Mesenchymal stem cell (in vitro differentiated cells and primary cell): ENCODE data around the gene NSUN7.
A peak's percentile ranks its signal among the peaks of the same experiment; 100 is the strongest.

Source experiments
- DNase-seq: peaks from one replicate; pipeline ENCODE4 v3.0.0-alpha.2; 2013
- H2AFZ ChIP-seq: one replicate; pipeline ENCODE4 v1.6.1; 2013; ENCODE audit warnings: low read depth, mild to moderate bottlenecking, control low read depth, inconsistent platforms, low read length, moderate library complexity
- H2AK5ac ChIP-seq: 2 replicates; pipeline ENCODE4 v1.6.1; 2013; ENCODE audit warnings: low read length, moderate library complexity, mild to moderate bottlenecking, inconsistent platforms; ENCODE audit not compliant: severe bottlenecking
- H2BK120ac ChIP-seq: one replicate; pipeline ENCODE4 v1.6.1; 2013; ENCODE audit warnings: low read depth, mild to moderate bottlenecking, inconsistent platforms, low read length, moderate library complexity
- H2BK12ac ChIP-seq, 2 experiments: one replicate each; pipeline ENCODE4 v1.6.1; 2013; ENCODE audit warnings: inconsistent platforms in 2 of 2, low read length in 2 of 2, mild to moderate bottlenecking in 2 of 2, moderate library complexity in 2 of 2, control low read depth in 1 of 2
- H2BK15ac ChIP-seq: one replicate; pipeline ENCODE4 v1.6.1; 2013; ENCODE audit warnings: mild to moderate bottlenecking, low read depth, inconsistent platforms; ENCODE audit not compliant: poor library complexity, severe bottlenecking
- H2BK5ac ChIP-seq: 2 replicates; pipeline ENCODE4 v1.6.1; 2013; ENCODE audit warnings: low read depth, mild to moderate bottlenecking, low read length, control low read depth, inconsistent platforms; ENCODE audit not compliant: poor library complexity, severe bottlenecking
- H3K14ac ChIP-seq, 2 experiments: one replicate each; pipeline ENCODE4 v1.6.1; 2013; ENCODE audit warnings: inconsistent platforms in 2 of 2, low read length in 2 of 2, control low read depth in 1 of 2, mild to moderate bottlenecking in 1 of 2, moderate library complexity in 1 of 2
- H3K18ac ChIP-seq, 2 experiments: one replicate each; pipeline ENCODE4 v1.6.1; 2013; ENCODE audit warnings: inconsistent platforms in 2 of 2, low read length in 2 of 2, control low read depth in 1 of 2, low read depth in 1 of 2, mild to moderate bottlenecking in 1 of 2
- H3K23ac ChIP-seq, 2 experiments: one replicate each; pipeline ENCODE4 v1.6.1; 2013; ENCODE audit warnings: inconsistent platforms in 2 of 2, low read length in 2 of 2, mild to moderate bottlenecking in 2 of 2, moderate library complexity in 2 of 2, control low read depth in 1 of 2
- H3K27ac ChIP-seq: 2 replicates; pipeline ENCODE4 v1.5.1; 2013; ENCODE audit warnings: mild to moderate bottlenecking, moderate library complexity, low read length, control low read depth, inconsistent platforms; ENCODE audit not compliant: poor library complexity, severe bottlenecking
- H3K27me3 ChIP-seq, 2 experiments: 2 replicates each; pipeline versions ENCODE4 v1.6.1 to v1.7.0; 2013; ENCODE audit warnings: low read length in 2 of 2, mild to moderate bottlenecking in 2 of 2, moderate library complexity in 2 of 2, control low read depth in 1 of 2, inconsistent platforms in 1 of 2; ENCODE audit not compliant: control insufficient read depth in 1 of 2, insufficient read depth in 1 of 2
- H3K36me3 ChIP-seq, 2 experiments: 2 replicates each; pipeline versions ENCODE4 v1.6.1 to v1.7.0; 2013; ENCODE audit warnings: low read length in 2 of 2, control low read depth in 1 of 2, inconsistent platforms in 1 of 2, low read depth in 1 of 2, mild to moderate bottlenecking in 1 of 2; ENCODE audit not compliant: insufficient read depth in 2 of 2, control insufficient read depth in 1 of 2
- H3K4ac ChIP-seq, 2 experiments: one replicate each; pipeline ENCODE4 v1.6.1; 2013; ENCODE audit warnings: inconsistent platforms in 2 of 2, low read length in 2 of 2, mild to moderate bottlenecking in 2 of 2, moderate library complexity in 2 of 2, control low read depth in 1 of 2, low read depth in 1 of 2
- H3K4me1 ChIP-seq: 2 replicates; pipeline ENCODE4 v1.6.1; 2013; ENCODE audit warnings: low read depth, low read length, control low read depth; ENCODE audit not compliant: control insufficient read depth, insufficient read depth
- H3K4me2 ChIP-seq: 2 replicates; pipeline ENCODE4 v1.6.1; 2013; ENCODE audit warnings: low read length, mild to moderate bottlenecking, inconsistent platforms; ENCODE audit not compliant: poor library complexity, severe bottlenecking
- H3K4me3 ChIP-seq, 2 experiments: 2 replicates each; pipeline versions ENCODE4 v1.5.1 to v1.7.0; 2013; ENCODE audit warnings: low read length in 2 of 2, mild to moderate bottlenecking in 2 of 2, control low read depth in 1 of 2, low read depth in 1 of 2; ENCODE audit not compliant: insufficient read depth in 1 of 2
- H3K79me1 ChIP-seq: replicated peaks from 2 replicates; pipeline ENCODE4 v1.6.1; 2013; ENCODE audit warnings: mild to moderate bottlenecking, control low read depth, low read length, inconsistent platforms; ENCODE audit not compliant: poor library complexity, severe bottlenecking
- H3K9ac ChIP-seq: 2 replicates; pipeline ENCODE4 v1.7.0; 2013; ENCODE audit warnings: mild to moderate bottlenecking, low read length, moderate library complexity
- H3K9me3 ChIP-seq: 2 replicates; pipeline ENCODE4 v1.7.0; 2013; ENCODE audit warnings: mild to moderate bottlenecking, low read length; ENCODE audit not compliant: control insufficient read depth
- H4K8ac ChIP-seq: one replicate; pipeline ENCODE4 v1.6.1; 2013; ENCODE audit warnings: inconsistent platforms, mild to moderate bottlenecking, low read length, moderate library complexity
- H4K91ac ChIP-seq: one replicate; pipeline ENCODE4 v1.6.1; 2013; ENCODE audit warnings: mild to moderate bottlenecking, low read length, inconsistent platforms
- WGBS: methylation state at CpG from one replicate; pipeline ENCODE4 v1.1.7; 2013; ENCODE audit warnings: mixed read lengths; 5-methylcytosine and 5-hydroxymethylcytosine counted together

The NSUN7 gene

GRCh38 chr4:40842725-40843423 is 93.1 kb downstream of the NSUN7 start:
- no peak overlapping the region for H2AK5ac ChIP-seq
- H3K9ac ChIP-seq, result no peak overlapping the region
- no peak overlapping the region for H2BK120ac ChIP-seq
- H2BK12ac ChIP-seq, result no peak overlapping the region
- no peaks in the 10 kb centered on the region for H3K9me3 ChIP-seq
- peak; percentile 51 for DNase-seq
- H3K4me1 ChIP-seq, result peaks cover 9% of the 10 kb centered on the region
- H2BK5ac ChIP-seq, result no peak overlapping the region
- H3K36me3 ChIP-seq, result peaks cover 0 to 5% of the 10 kb centered on the region in 2 experiments
- peak overlapping the region in 1 of 2 experiments; percentile 35 for H3K14ac ChIP-seq
- WGBS, result 43% methylated on average over 13 of the region's 14 CpGs
- peaks cover 28% of the 10 kb centered on the region for H3K79me1 ChIP-seq
- H4K91ac ChIP-seq, result peak overlapping the region; percentile 16
- H2BK15ac ChIP-seq, result no peak overlapping the region
- no peak overlapping the region for H3K18ac ChIP-seq
- no peak overlapping the region for H3K23ac ChIP-seq
- no peak overlapping the region for H3K4ac ChIP-seq
- H3K27ac ChIP-seq, result no peak overlapping the region
- no peak overlapping the region for H3K4me2 ChIP-seq
- H3K27me3 ChIP-seq, result no peaks in the 10 kb centered on the region
- no peak overlapping the region for H4K8ac ChIP-seq
- H3K4me3 ChIP-seq, result no peak overlapping the region
- no peak overlapping the region for H2AFZ ChIP-seq

GRCh38 chr4:40843696-40844095 is 93.9 kb downstream of the NSUN7 start:
- no peak overlapping the region for H2BK5ac ChIP-seq
- no peak overlapping the region for H2AK5ac ChIP-seq
- peaks cover 0 to 5% of the 10 kb centered on the region in 2 experiments for H3K36me3 ChIP-seq
- H3K23ac ChIP-seq, result no peak overlapping the region
- no peaks in the 10 kb centered on the region for H3K9me3 ChIP-seq
- no peak overlapping the region for H2BK120ac ChIP-seq
- DNase-seq, result no peak
- no peaks in the 10 kb centered on the region for H3K27me3 ChIP-seq
- no peak overlapping the region for H2BK15ac ChIP-seq
- H3K4me1 ChIP-seq, result peaks cover 9% of the 10 kb centered on the region
- WGBS, result no CpG with 5 or more reads among the region's 1 CpG
- peaks cover 32% of the 10 kb centered on the region for H3K79me1 ChIP-seq
- H4K8ac ChIP-seq, result no peak overlapping the region
- no peak overlapping the region for H3K9ac ChIP-seq
- no peak overlapping the region for H2BK12ac ChIP-seq
- no peak overlapping the region for H3K4ac ChIP-seq
- H3K4me2 ChIP-seq, result no peak overlapping the region
- no peak overlapping the region for H2AFZ ChIP-seq
- no peak overlapping the region for H3K4me3 ChIP-seq
- H3K14ac ChIP-seq, result no peak overlapping the region
- no peak overlapping the region for H3K27ac ChIP-seq
- H3K18ac ChIP-seq, result peak overlapping the region in 1 of 2 experiments; percentile 14
- H4K91ac ChIP-seq, result no peak overlapping the region

- Histone ChIP-seq H3K4me2 (no peak overlapping the region), H2BK5ac (no peak overlapping the region), H3K9ac (no peak overlapping the region), H2BK15ac (no peak overlapping the region), H3K9me3 (no peaks in the 10 kb centered on the region), H2AFZ (no peak overlapping the region), H3K27me3 (no peaks in the 10 kb centered on the region), H3K27ac (no peak overlapping the region), H3K4ac (no peak overlapping the region), H2BK12ac (no peak overlapping the region), H3K23ac (no peak overlapping the region), H3K18ac (no peak overlapping the region), H2AK5ac (no peak overlapping the region), H2BK120ac (no peak overlapping the region), H3K14ac (peak overlapping the region in 1 of 2 experiments; percentile 7), H3K4me3 (no peak overlapping the region), H3K4me1 (peaks cover 9% of the 10 kb centered on the region), H3K36me3 (peaks cover 0 to 5% of the 10 kb centered on the region in 2 experiments), H3K79me1 (peaks cover 32% of the 10 kb centered on the region), H4K8ac (peak overlapping the region; percentile 55), H4K91ac (no peak overlapping the region)
- DNase-seq, result no peak
- 94% methylated on average over 6 of the region's 6 CpGs for WGBS
These were observed 94.5 kb downstream of the NSUN7 start for GRCh38 chr4:40844261-40844660.

DNA sequence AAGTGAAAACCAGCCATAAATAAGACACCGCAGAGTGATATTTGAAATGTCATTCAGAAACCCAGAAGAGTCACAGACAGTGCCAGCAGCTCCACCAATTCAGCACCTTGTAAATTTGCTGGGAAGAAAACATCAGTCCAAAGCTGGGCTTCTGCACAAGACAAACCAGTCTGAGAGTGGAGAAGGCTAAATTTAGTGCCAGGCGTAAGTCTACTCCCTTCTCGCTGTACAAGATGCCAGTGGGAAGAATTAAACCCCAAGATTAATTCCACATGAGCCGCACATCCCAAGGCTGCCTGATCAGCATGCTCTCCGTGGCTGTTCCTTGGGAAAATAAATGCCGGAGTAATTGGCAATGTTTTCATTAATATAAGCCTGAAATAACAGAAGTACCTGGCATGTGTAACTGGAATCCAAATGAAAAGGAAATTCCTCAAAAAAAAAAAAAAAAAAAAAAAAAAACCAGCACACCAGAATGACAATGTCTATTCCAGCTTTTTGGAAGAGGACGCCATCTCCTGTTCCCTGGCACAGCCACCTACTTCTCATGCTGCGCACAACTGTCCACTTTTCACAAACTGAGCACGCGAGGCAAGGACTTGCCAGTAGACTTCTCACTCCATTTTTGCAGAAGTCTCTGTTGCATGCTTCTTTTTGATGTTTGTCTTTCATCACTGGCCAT is 95.5 kb downstream of the NSUN7 start:
- no peak overlapping the region for H2BK15ac ChIP-seq
- no peak overlapping the region for H2AFZ ChIP-seq
- no peak overlapping the region for H3K4me3 ChIP-seq
- peaks cover 0 to 5% of the 10 kb centered on the region in 2 experiments for H3K36me3 ChIP-seq
- no peak overlapping the region for H3K9ac ChIP-seq
- no peak for DNase-seq
- H3K14ac ChIP-seq, result no peak overlapping the region
- no peaks in the 10 kb centered on the region for H3K9me3 ChIP-seq
- H2BK12ac ChIP-seq, result no peak overlapping the region
- no peak overlapping the region for H3K23ac ChIP-seq
- H2AK5ac ChIP-seq, result no peak overlapping the region
- no peak overlapping the region for H3K27ac ChIP-seq
- peaks cover 9% of the 10 kb centered on the region for H3K4me1 ChIP-seq
- H3K4me2 ChIP-seq, result no peak overlapping the region
- no peak overlapping the region for H4K8ac ChIP-seq
- H3K27me3 ChIP-seq, result no peaks in the 10 kb centered on the region
- H2BK120ac ChIP-seq, result no peak overlapping the region
- peaks cover 27% of the 10 kb centered on the region for H3K79me1 ChIP-seq
- H3K4ac ChIP-seq, result no peak overlapping the region
- H4K91ac ChIP-seq, result no peak overlapping the region
- no peak overlapping the region for H2BK5ac ChIP-seq
- 98% methylated on average over 7 of the region's 10 CpGs for WGBS
- no peak overlapping the region for H3K18ac ChIP-seq
